HG03342 (cell line): ENCODE measurements around the gene YAP1.

Experiments used
- ATAC-seq: cut with Tn5 transposase; IDR thresholded peaks from one replicate; pipeline ENCODE4 v1.9.1; 2021; ENCODE audit warnings: mild to moderate bottlenecking, moderate library complexity; ENCODE audit not compliant: unreplicated experiment

The YAP1 gene

GRCh38 chr11:102116453-102117205 lies 6.4 kb downstream of the YAP1 start:
- ATAC-seq = no peak

DNA sequence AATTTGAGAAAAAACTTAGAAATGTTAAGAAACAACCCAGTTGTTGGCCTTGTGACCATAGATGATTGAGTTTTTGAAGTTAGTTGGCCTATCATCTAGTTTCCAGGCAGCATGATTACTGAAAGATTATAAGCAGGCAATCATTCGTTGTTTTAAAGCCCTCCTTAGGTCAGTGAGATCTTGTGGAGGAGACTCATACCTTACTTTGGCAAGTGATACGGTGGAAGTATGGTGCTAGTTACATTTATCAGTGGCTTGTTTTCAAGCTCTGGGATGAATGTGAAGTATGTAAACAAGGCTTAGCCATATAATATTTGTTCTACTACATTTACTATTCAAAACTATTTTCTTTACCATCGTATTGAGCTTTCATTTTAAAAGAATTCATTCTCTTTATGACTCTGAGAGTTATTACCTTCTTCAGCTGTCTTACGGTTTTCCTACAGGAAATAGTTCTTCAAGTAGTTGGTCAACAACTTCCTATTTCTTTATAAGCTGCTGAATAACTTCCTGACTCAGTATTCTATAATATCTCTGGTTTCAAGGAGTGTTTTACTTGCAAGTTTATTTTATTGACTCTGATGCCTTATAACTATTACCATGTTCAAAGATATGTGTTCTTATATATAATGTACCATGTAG lies 7.3 kb downstream of the YAP1 start:
- no peak for ATAC-seq

DNA sequence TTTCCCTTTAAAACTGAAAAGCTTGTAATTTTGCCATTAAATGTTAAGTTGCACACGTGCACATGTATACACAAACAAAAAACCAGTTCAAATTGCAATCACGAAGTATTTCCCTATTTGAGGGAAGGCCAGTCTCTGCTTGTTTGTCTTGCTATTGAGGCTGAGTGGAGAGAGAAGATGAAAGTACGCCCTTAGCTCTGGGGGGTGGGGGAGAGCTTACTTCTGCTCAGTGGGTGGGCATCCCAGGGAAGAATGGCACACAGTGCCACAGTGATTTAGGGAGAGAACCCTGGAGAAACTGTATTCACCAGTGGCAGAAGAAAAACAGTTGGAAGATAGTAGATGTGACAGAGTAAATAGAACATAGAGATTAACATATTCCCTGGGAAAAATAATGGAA lies 8.7 kb downstream of the YAP1 start:
- ATAC-seq = no peak

GRCh38 chr11:102119997-102120396 lies 9.8 kb downstream of the YAP1 start:
- no peak for ATAC-seq

DNA sequence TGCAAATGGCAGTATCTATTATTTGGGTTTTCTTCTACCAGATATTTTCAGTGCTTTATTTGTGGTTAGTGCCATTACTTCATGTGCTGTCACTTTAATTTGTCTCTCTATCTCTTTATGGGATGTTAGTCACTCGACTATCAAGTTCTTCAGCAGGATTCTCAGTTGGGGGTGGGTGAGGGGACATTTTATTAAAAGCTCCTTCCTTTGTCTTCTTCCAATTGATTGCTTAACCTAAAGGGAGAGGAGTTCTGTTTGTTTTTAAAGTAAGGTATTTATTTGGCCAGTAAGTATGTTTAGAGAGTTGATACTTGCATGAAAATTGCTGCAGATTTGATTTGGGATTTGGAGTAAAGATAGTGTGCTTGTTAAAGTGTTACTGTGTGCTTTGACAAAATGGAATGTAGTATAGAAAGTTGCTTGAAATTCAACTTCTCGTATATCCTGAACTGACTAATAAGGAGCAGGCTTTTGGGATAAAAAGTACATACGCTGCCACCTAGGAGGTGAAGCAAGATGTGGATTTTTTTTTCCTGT lies 10.3 kb downstream of the YAP1 start:
- ATAC-seq = no peak

DNA sequence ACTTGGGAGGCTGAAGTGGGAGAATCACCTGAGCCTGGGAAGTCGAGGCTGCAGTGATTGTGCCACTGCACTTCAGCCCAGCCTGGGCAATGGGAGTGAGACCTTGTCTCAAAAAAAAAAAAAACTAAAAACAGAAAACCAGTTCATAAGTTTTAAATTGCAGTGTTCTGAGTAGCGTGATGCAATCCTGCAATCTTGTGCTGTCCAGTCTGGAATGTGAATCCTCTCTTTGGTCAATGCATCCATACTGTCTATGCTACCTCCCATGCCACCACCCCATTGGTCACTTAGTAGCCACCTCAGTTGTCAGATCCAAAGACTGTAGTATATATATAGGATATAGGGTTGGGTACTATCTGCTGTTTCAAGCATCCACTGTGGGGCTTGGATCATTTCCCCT lies 11.1 kb downstream of the YAP1 start:
- ATAC-seq = no peak

DNA sequence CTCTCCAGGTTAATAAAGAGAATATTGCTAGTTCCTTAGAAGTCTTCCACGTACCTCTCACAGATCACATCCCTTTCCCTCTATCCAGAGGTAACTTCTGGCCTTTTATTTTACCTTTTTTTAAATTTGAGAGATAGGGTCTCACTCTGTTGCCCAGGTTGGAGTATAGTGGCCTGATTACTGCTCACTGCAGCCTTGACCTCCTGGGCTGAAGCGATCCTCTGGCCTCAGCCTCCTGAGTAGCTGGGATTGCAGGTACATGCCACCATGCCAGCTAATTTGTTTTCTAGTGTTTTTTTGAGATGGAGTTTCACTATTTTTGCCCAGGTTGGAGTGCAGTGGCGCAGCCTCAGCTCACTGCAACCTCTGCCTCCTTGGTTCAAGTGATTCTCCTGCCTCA lies 24.4 kb downstream of the YAP1 start:
- no peak for ATAC-seq

GRCh38 chr11:102135256-102135655 lies 25.0 kb downstream of the YAP1 start:
- ATAC-seq = no peak

- no peak for ATAC-seq
These were observed 28.0 kb downstream of the YAP1 start for GRCh38 chr11:102138223-102138622.

GRCh38 chr11:102138670-102139069 lies 28.4 kb downstream of the YAP1 start:
- ATAC-seq = no peak

- ATAC-seq = no peak
These were observed 28.8 kb downstream of the YAP1 start for GRCh38 chr11:102139081-102139498.

- no peak for ATAC-seq
These were observed 32.1 kb downstream of the YAP1 start for GRCh38 chr11:102142333-102142732.

- no peak for ATAC-seq
These were observed 33.6 kb downstream of the YAP1 start for GRCh38 chr11:102143867-102144266.

DNA sequence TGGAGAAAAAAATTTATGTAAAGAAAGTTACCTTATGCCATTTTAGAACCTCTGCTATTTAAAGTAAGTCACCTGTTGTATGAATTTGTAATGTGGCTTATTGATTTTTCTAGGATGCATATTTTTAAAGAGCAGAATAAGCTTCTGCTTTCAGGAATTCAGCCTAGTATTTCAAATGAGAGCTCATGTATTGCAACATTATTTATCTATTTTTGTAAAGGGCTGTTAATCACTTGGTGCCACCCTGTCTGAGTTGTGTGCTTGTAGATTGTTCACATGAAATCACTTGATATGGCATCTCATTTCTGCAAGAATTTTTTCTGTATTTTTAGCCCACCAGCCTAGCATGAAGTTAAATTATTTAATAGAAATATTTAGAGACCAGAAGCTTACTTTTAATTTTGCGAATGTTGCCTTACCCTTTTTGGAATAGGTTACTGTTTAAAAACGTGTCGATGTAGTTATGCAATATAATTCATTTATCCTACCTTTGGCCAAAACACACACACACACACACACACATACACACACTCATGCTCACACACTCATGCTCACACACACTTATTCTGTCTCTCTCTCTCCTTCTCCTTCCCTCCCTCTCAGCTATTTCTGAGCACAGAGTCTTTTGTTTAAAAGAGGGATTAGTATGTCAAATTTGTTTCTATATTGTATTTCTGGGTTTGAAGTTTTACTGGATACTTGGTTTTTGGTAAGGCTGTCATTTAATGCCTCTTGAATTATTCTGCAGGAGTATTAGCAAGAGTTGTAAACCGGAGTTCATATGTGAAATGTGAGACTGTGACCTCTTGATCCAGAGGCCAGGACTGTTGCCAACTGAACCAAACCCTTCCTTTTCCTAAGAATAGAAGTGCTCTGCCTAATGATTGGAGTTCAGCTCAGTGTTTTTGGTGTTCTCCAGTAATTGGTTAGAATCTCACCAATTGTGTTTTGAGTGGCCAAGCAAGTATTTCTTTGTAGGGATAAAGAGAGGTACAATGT lies 34.4 kb downstream of the YAP1 start:
- no peak for ATAC-seq

DNA sequence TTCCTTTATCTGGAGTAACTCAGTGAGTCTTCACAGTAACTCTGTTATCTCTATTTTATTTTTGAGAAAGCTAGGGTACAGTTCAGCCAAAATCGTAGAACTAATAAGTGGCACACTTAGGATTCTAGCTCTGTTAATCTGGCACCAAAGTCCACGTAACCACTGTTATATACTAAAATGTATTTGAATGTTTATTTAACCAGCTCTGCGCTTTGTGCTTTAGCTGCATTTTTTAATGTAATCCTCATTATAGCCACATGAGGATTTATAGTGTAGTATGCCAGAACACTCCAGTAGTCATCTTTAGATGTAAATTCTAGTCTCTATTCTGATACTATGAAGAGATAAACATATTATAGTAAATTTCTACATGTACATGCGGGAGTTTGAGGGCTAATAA lies 36.8 kb downstream of the YAP1 start:
- no peak for ATAC-seq

DNA sequence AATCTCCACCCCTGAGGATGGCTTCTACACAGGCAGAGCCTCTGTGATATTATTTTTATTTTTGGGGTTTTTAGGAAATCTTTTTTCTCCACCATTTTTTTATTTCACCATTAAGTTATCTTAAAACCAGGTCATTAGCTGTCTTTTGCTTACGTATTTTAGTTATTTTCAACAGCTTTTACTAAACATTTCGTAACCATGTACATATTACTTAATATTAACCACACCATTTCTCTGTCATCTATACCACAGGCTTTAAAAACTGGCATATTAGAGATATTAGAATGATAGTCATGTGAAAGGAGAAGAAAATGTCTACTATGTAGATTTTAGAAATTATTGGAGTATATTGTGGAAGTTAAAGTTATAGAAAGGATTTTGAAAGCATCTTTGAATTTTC lies 37.4 kb downstream of the YAP1 start:
- ATAC-seq = no peak

GRCh38 chr11:102148059-102148458 lies 37.8 kb downstream of the YAP1 start:
- no peak for ATAC-seq

GRCh38 chr11:102151784-102152525 lies 41.7 kb downstream of the YAP1 start:
- no peak for ATAC-seq

- ATAC-seq = no peak
These were observed 42.8 kb downstream of the YAP1 start for GRCh38 chr11:102153082-102153481.

GRCh38 chr11:102154806-102155205 lies 44.6 kb downstream of the YAP1 start:
- no peak for ATAC-seq
